Cardiac fibroblast (primary cell): Measurements from ENCODE around the gene CABCOCO1.
A peak's percentile ranks its signal among the peaks of the same experiment; 100 is the strongest.

Experiments
- DNase-seq, 2 donors: peaks; one replicate each; pipeline versions ENCODE4 v3.0.0 to v3.0.0-alpha.2; 2010; ENCODE audit warnings: low read depth in 2 of 2
- H3K4me3 ChIP-seq, 2 donors: replicated peaks in 1 of 2; 1 replicate in 1 of 2; 2 replicates in 1 of 2; pipeline ENCODE4 v1.5.1; 2011; ENCODE audit warnings: low read depth in 2 of 2, low read length in 2 of 2, mild to moderate bottlenecking in 2 of 2, moderate library complexity in 1 of 2
- CTCF ChIP-seq: IDR thresholded peaks from one replicate; pipeline ENCODE4 v1.5.1; 2011; ENCODE audit warnings: low read depth, mild to moderate bottlenecking, low read length, inconsistent platforms

The CABCOCO1 gene

DNA sequence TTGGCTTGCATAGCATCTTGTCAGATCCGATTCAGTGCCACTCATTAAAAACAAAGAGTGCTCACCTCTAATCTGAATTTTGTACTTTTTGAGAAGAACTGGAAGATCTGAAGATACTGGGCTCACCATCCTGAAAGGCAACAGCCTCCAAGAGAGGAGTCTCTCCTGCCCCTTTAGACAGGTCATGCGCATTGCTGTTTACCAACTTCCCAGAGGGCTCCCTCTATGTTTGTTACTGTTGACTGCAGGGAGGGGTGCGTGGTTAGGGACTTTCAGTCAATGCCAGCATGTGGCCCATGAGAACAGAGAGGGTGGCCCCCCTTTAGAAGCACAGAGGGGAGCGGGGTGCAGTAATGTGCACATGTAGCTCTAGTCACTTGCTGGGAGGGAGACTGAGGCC lies 33.2 kb upstream of the CABCOCO1 start:
- DNase-seq = no peak
- TF ChIP-seq CTCF = no peak
- no peak overlapping the region for H3K4me3 ChIP-seq

GRCh38 chr10:61632057-61632670 lies 30.6 kb upstream of the CABCOCO1 start:
- DNase-seq = no peak
- no peak overlapping the region for H3K4me3 ChIP-seq

GRCh38 chr10:61633665-61634064 lies 29.1 kb upstream of the CABCOCO1 start:
- no peak overlapping the region for H3K4me3 ChIP-seq
- no peak for TF ChIP-seq CTCF
- peak; percentile 41 to 75 for DNase-seq

More at GRCh38 chr10:61632057-61632670, 30.6 kb upstream of the CABCOCO1 start:
- no peak for TF ChIP-seq CTCF

GRCh38 chr10:61634746-61635145 lies 28.0 kb upstream of the CABCOCO1 start:
- no peak for TF ChIP-seq CTCF
- no peak overlapping the region for H3K4me3 ChIP-seq
- DNase-seq = peak; percentile 41 to 66

DNA sequence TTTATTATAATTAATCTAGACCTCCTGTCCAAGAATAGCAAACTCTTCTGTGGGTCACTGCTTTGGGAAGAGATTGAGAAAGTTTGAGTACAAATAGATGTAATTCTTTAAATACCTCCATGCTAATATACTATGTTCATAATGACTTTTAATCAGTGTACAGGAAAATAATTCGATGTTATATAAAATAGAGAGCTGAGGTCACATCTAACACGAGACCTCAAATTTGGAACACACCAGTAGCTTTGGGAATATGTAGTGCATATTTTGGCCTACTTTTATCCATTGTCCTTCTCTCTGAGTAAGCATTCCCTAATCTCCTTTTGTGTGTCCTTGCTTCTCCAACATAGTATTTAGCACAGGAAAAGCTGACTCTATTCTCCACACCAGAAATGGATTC lies 27.3 kb upstream of the CABCOCO1 start:
- no peak overlapping the region for H3K4me3 ChIP-seq
- TF ChIP-seq CTCF = no peak
- DNase-seq = peak; percentile 23 to 33

DNA sequence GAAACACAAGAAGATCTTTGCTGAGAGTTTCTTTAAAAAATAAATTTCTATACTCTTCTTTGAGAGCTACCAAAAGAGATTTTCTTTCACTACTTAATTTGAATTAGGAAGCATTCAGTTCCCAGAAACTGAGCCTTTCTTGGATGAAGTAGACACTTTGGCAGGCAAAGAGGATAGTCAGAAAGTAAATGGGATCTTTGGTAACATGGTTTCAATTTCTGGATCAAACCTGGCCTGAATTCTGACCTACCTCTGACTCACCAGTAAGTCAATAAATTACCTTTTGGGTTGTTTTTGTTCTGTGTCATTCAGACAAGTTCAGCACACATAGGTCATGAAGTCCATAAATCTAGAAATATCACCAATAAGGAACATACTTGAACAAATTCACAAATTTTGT lies 26.8 kb upstream of the CABCOCO1 start:
- TF ChIP-seq CTCF = no peak
- peak in 1 of 2 donors; percentile 48 for DNase-seq
- no peak overlapping the region for H3K4me3 ChIP-seq

DNA sequence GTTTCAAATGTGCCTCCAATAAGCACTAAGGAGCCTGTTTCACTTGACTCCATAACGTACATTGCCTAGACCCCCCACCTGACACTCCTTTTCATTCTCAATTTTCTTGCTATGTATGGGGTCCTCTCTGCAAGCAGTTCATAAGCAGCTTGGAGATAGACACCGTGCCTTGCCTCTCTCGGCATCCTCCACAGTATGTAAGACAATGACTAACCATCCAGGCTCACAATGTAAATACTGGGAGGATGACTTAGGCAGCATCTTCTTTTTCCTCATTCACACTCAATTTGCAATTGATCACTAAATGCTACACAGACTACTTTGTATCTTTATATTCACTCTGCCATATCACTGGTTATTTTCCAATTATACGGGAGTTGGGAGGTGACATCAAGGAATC lies 22.8 kb upstream of the CABCOCO1 start:
- no peak for TF ChIP-seq CTCF
- no peak for DNase-seq
- no peak overlapping the region for H3K4me3 ChIP-seq
